ENCODE results near the gene CUL2. TPM values are rescaled to one million over a fixed set of nuclear protein-coding genes. Genes with fewer than 3 reads are reported as not detected.
"Not testable (repeated sequence)": the region's sequence is repeated elsewhere in the genome, so short reads cannot be mapped to it uniquely, and the experiment has no call there.

Gene CUL2
- total RNA-seq, 1 donor from 2014 or later, result 43.0 TPM

DNA sequence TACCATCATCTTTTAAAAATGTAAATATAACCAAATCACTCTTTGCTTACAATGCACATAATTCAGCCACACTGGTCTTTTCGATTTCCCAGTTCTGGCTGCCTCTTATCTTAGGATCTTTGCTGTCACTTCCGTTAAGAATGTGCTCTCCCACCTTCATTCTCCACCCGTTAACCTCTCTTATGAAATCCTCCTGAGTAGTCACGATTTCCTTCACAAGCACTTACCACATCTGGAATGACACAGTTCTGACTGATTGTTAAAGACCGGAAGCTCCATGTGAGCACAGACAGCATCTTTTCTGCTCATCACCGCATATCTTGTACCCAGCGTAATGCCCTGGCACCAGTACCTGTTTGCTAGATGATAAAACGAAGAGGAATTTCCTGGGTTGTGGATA lies 84.3 kb downstream of the CUL2 start:
- Mint-ChIP-seq H3K4me1 (ENCODE audit: low read depth) (no peaks in the 10 kb centered on the region), H3K4me3 (ENCODE audit: low read depth) (no peak overlapping the region), H3K36me3 (ENCODE audit: low read depth) (peaks cover 13% of the 10 kb centered on the region), H3K27me3 (ENCODE audit: low read depth) (no peaks in the 10 kb centered on the region), H3K9me3 (no peaks in the 10 kb centered on the region), H3K27ac (no peak overlapping the region)
- intact Hi-C loops (cut with micrococcal nuclease), result no loop called here
- no peak for DNase-seq (ENCODE audit: low spot score)

DNA sequence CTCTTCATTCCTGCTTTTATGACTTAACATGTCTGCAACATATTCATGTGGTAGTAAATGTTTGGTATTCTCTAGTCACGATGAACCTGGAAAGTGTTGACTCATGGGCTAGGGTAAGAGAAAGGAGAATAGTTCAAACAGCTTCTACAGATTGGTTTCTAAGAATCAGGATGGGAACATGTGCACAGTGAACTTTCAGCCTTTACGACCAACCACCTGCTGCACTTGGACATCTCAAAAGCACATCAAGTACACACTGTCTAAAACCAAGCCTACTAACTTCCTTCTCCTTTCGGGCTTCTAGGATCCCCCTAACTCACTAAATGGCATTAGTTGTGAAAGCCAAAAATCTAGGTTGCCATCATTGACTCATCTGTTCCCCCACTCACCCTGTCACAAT lies 85.5 kb downstream of the CUL2 start:
- Mint-ChIP-seq H3K9me3 (no peaks in the 10 kb centered on the region), H3K4me1 (ENCODE audit: low read depth) (no peaks in the 10 kb centered on the region), H3K27me3 (ENCODE audit: low read depth) (no peaks in the 10 kb centered on the region), H3K27ac (no peak overlapping the region), H3K36me3 (ENCODE audit: low read depth) (peaks cover 4% of the 10 kb centered on the region), H3K4me3 (ENCODE audit: low read depth) (no peak overlapping the region)
- DNase-seq (ENCODE audit: low spot score), result no peak
- intact Hi-C loops (cut with micrococcal nuclease), result no loop called here

- Mint-ChIP-seq H3K27ac (no peak overlapping the region), H3K4me1 (ENCODE audit: low read depth) (no peaks in the 10 kb centered on the region), H3K9me3 (no peaks in the 10 kb centered on the region), H3K4me3 (ENCODE audit: low read depth) (no peak overlapping the region), H3K36me3 (ENCODE audit: low read depth) (peaks cover 4% of the 10 kb centered on the region), H3K27me3 (ENCODE audit: low read depth) (no peaks in the 10 kb centered on the region)
- no peak for DNase-seq (ENCODE audit: low spot score)
- intact Hi-C loops (cut with micrococcal nuclease), result no loop called here
Measured at GRCh38 chr10:35003906-35004305, 86.2 kb downstream of the CUL2 start.

- Mint-ChIP-seq H3K27me3 (ENCODE audit: low read depth) (no peaks in the 10 kb centered on the region), H3K27ac (no peak overlapping the region), H3K4me1 (ENCODE audit: low read depth) (no peaks in the 10 kb centered on the region), H3K36me3 (ENCODE audit: low read depth) (no peaks in the 10 kb centered on the region), H3K4me3 (ENCODE audit: low read depth) (no peak overlapping the region), H3K9me3 (no peaks in the 10 kb centered on the region)
- intact Hi-C loops (cut with micrococcal nuclease), result no loop called here
- no peak for DNase-seq (ENCODE audit: low spot score)
Measured at GRCh38 chr10:35000936-35001335, 89.2 kb downstream of the CUL2 start.

DNA sequence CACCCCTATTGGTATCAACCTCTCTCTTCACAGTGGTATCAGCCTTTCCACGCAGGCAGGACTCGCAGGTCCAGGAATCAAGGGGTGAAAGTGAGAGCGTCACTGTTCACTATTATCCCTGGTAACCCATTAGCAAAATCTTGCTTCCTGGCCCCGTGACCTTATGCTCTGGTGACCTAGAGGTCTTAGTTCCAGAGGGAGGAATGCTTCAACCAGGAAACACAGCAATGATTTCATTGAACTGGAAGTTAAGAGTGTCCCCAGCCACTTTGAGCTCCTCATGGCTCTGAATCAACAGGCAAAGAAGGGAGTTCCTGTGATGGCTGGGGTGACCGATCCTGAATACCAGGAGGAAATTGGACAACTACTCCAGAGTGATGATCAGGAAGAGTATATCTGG lies 90.6 kb downstream of the CUL2 start:
- DNase-seq (ENCODE audit: low spot score), result no peak
- peaks cover 6% of the 10 kb centered on the region for H3K4me1 Mint-ChIP-seq (ENCODE audit: low read depth)
- H3K36me3 Mint-ChIP-seq (ENCODE audit: low read depth), result no peaks in the 10 kb centered on the region
- H3K9me3 Mint-ChIP-seq, result no peaks in the 10 kb centered on the region
- intact Hi-C loops (cut with micrococcal nuclease), result loop anchor here (10.0 kb wide), 1 partner anchor 335 kb away; the partner anchor contains the start of gene CCNY
- no peaks in the 10 kb centered on the region for H3K27me3 Mint-ChIP-seq (ENCODE audit: low read depth)
- H3K4me3 Mint-ChIP-seq (ENCODE audit: low read depth), result no peak overlapping the region
- H3K27ac Mint-ChIP-seq, result no peak overlapping the region

DNA sequence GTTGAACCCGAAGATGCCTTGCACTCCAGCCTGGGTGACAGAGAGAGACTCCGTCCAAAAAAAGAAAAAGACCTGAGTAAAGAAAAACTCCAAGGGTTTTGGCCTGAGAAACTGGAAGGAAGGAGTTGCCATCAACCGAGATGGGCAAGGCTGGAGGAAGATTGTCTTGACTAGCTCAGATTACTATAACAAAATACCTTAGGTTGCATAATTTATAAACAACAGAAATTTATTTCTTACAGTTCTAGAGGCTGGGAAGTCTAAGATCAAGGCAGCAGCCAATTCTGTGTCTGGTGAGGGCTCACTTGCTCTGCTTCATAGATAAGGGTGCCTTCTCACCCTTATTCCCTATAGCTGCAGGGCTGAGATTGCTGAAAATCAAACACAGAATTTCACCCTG lies 91.2 kb downstream of the CUL2 start:
- Mint-ChIP-seq H3K27ac (no peak overlapping the region), H3K4me1 (ENCODE audit: low read depth) (peaks cover 12% of the 10 kb centered on the region), H3K36me3 (ENCODE audit: low read depth) (no peaks in the 10 kb centered on the region), H3K9me3 (no peaks in the 10 kb centered on the region), H3K4me3 (ENCODE audit: low read depth) (no peak overlapping the region), H3K27me3 (ENCODE audit: low read depth) (no peaks in the 10 kb centered on the region)
- intact Hi-C loops (cut with micrococcal nuclease), result loop anchor here (10.0 kb wide), 1 partner anchor 336 kb away; the partner anchor contains the start of gene CCNY
- DNase-seq (ENCODE audit: low spot score), result no peak

GRCh38 chr10:34996843-34997242 lies 93.3 kb downstream of the CUL2 start:
- H3K9me3 Mint-ChIP-seq, result no peaks in the 10 kb centered on the region
- H3K36me3 Mint-ChIP-seq (ENCODE audit: low read depth), result no peaks in the 10 kb centered on the region
- intact Hi-C loops (cut with micrococcal nuclease), result loop anchor here (10.0 kb wide), 1 partner anchor 338 kb away; the partner anchor contains the start of gene CCNY
- DNase-seq (ENCODE audit: low spot score), result no peak
- H3K27ac Mint-ChIP-seq, result no peak overlapping the region
- H3K4me3 Mint-ChIP-seq (ENCODE audit: low read depth), result no peak overlapping the region
- no peaks in the 10 kb centered on the region for H3K27me3 Mint-ChIP-seq (ENCODE audit: low read depth)
- peaks cover 12% of the 10 kb centered on the region for H3K4me1 Mint-ChIP-seq (ENCODE audit: low read depth)

DNA sequence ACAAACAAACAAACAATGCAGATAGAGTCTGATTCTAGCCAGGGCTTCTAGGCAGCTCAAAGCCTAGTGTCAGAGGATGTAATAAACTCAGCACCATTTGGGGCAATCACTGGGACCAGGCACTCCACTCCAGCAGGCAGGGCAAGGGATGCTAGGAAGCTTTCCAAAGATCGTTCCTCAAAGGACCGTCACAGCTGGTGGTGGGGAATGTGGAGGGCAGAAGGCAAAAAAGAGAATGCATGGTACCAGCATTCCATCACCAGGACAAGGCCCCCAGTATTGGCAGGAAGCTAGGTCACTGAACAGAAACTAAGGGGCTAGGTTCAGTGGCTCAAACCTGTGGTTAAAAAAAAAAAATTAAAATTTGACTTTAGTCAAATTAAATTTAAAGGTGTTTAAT lies 94.2 kb downstream of the CUL2 start:
- intact Hi-C loops (cut with micrococcal nuclease), result loop anchor here (2.0 to 10.0 kb wide), 2 partner anchors 223 to 339 kb away; partner anchors contain the start of gene CCNY
- Mint-ChIP-seq H3K27ac (no peak overlapping the region), H3K27me3 (ENCODE audit: low read depth) (no peaks in the 10 kb centered on the region), H3K9me3 (no peaks in the 10 kb centered on the region), H3K4me3 (ENCODE audit: low read depth) (no peak overlapping the region), H3K4me1 (ENCODE audit: low read depth) (peaks cover 12% of the 10 kb centered on the region), H3K36me3 (ENCODE audit: low read depth) (no peaks in the 10 kb centered on the region)
- DNase-seq (ENCODE audit: low spot score), result no peak

- no peak overlapping the region for H3K4me3 Mint-ChIP-seq (ENCODE audit: low read depth)
- H3K27ac Mint-ChIP-seq, result peak overlapping the region; percentile 28
- H3K4me1 Mint-ChIP-seq (ENCODE audit: low read depth), result peaks cover 12% of the 10 kb centered on the region
- H3K9me3 Mint-ChIP-seq, result no peaks in the 10 kb centered on the region
- no peaks in the 10 kb centered on the region for H3K27me3 Mint-ChIP-seq (ENCODE audit: low read depth)
- peak; percentile 58 for DNase-seq (ENCODE audit: low spot score)
- no peaks in the 10 kb centered on the region for H3K36me3 Mint-ChIP-seq (ENCODE audit: low read depth)
- intact Hi-C loops (cut with micrococcal nuclease), result loop anchor here (2.0 to 10.0 kb wide), 3 partner anchors 98 to 340 kb away; partner anchors contain the start of genes CCNY and CUL2
Measured at GRCh38 chr10:34994565-34995142, 95.5 kb downstream of the CUL2 start.

DNA sequence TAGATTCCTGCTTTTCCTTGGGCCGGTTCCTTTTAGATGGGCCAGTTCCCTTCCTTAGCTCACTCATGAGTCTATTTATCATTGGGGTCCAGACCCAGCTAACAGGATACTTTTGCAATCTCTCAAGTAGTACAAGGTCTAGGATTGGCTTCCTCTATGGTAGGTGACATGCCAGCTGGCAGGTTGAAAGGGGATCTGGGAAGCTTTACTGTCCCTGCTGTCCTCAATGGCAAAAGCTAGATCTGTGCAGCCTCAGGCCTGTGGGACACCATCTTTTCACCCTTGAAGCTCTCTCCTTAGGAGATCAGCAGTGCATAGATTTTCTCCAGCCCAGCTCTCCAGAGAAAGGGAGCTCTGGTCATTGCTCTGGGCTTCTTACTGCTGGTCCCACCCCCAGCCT lies 96.4 kb downstream of the CUL2 start:
- H3K27me3 Mint-ChIP-seq (ENCODE audit: low read depth), result no peaks in the 10 kb centered on the region
- no peak for DNase-seq (ENCODE audit: low spot score)
- H3K36me3 Mint-ChIP-seq (ENCODE audit: low read depth), result no peaks in the 10 kb centered on the region
- H3K4me3 Mint-ChIP-seq (ENCODE audit: low read depth), result no peak overlapping the region
- H3K9me3 Mint-ChIP-seq, result no peaks in the 10 kb centered on the region
- H3K4me1 Mint-ChIP-seq (ENCODE audit: low read depth), result peaks cover 12% of the 10 kb centered on the region
- H3K27ac Mint-ChIP-seq, result peak overlapping the region; percentile 38
- intact Hi-C loops (cut with micrococcal nuclease), result loop anchor here (2.0 to 10.0 kb wide), 3 partner anchors 99 to 341 kb away; partner anchors contain the start of genes CCNY and CUL2

DNA sequence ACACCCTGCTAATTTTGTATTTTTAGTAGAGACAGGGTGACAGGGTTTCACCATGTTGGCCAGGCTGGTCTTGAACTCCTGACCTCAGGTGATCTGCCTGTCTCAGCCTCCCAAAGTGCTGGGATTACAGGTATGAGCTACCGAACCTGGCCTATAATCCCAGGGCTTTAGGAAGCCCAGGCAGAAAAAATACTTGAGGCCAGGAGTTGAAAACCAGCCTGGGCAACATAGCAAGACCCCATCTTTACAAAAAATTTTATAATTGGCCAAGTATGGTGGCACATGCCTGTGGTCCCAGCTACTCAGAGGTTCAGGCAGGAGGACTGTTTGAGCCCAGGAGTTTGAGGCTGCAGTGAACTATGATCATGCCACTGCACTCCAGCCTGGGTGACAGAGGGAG lies 99.0 kb downstream of the CUL2 start:
- H3K9me3 Mint-ChIP-seq; H3K27me3 Mint-ChIP-seq (ENCODE audit: low read depth); H3K4me3 Mint-ChIP-seq (ENCODE audit: low read depth); DNase-seq (ENCODE audit: low spot score); H3K36me3 Mint-ChIP-seq (ENCODE audit: low read depth); H3K27ac Mint-ChIP-seq: not testable (repeated sequence)
- H3K4me1 Mint-ChIP-seq (ENCODE audit: low read depth), result peaks cover 12% of the 10 kb centered on the region
- intact Hi-C loops (cut with micrococcal nuclease), result loop anchor here (5.0 to 10.0 kb wide), 2 partner anchors 101 to 344 kb away; partner anchors contain the start of genes CCNY and CUL2

DNA sequence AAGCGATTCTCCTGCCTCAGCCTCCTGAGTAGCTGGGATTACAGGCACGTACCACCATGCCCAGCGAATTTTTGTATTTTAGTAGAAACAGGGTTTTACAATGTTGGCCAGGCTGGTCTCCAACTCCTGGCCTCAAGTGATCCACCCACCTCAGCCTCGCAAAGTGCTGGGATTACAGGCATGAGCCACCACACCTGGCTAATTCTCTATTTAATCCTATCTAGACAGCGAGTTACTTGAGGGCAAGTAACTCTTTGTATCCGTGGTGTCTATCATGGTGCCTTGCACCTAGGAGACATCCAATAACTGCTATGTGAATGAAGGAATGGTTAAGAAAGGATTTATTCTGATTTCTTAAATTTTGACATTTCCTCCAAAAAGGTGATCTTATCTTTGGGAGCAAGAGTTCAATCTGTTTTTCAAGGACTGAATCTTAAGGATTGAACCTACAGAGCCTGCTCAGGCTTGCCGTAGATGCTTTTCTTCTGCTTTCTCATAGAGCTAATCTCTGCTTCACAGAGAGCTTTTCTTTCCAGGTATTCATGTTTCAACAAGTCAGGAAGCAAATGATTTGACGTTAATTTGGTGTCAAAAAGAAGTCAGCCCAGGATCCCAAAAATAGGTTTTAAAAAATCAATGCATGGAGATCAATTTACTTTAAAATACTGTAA lies 101.6 kb downstream of the CUL2 start:
- no peaks in the 10 kb centered on the region for H3K36me3 Mint-ChIP-seq (ENCODE audit: low read depth)
- intact Hi-C loops (cut with micrococcal nuclease), result no loop called here

DNA sequence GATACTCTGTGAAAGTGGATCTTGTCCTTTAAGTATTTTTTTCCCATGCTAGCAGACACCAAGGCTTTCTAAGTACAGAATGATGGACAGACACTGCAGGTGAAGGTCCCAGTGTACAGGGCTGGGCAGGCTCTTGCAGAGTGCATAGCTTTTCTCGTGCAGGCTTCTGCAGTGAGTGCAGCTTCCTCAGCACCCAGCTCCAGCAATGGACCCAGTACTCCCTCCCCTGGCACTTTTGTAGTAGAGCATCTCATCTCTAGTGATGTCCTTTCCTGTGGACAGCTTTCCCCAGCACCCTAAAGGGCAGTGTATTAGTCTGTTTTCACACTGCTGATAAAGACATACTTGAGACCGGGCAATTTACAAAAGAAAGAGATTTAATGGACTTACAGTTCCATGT lies 104.3 kb downstream of the CUL2 start:
- H3K9me3 Mint-ChIP-seq, result peaks cover 7% of the 10 kb centered on the region
- no peak overlapping the region for H3K27ac Mint-ChIP-seq
- no peak for DNase-seq (ENCODE audit: low spot score)
- no peaks in the 10 kb centered on the region for H3K27me3 Mint-ChIP-seq (ENCODE audit: low read depth)
- no peaks in the 10 kb centered on the region for H3K4me1 Mint-ChIP-seq (ENCODE audit: low read depth)
- H3K4me3 Mint-ChIP-seq (ENCODE audit: low read depth), result no peak overlapping the region
- H3K36me3 Mint-ChIP-seq (ENCODE audit: low read depth), result no peaks in the 10 kb centered on the region
- intact Hi-C loops (cut with micrococcal nuclease), result no loop called here

More for the DNA sequence above, 101.6 kb downstream of the CUL2 start:
- no peak overlapping the region for H3K4me3 Mint-ChIP-seq (ENCODE audit: low read depth)
- H3K27ac Mint-ChIP-seq, result no peak overlapping the region
- H3K4me1 Mint-ChIP-seq (ENCODE audit: low read depth), result no peaks in the 10 kb centered on the region
- peaks cover 7% of the 10 kb centered on the region for H3K9me3 Mint-ChIP-seq
- no peaks in the 10 kb centered on the region for H3K27me3 Mint-ChIP-seq (ENCODE audit: low read depth)
- DNase-seq (ENCODE audit: low spot score), result no peak

Measured in activated T-helper 2 cell treated with anti-CD3 and anti-CD28 coated beads, Interferon-gamma antibody, Interleukin-2, Interleukin-4, amounts not matched to agents 10 μg/mL and 5 μg/mL and 100 μg/mL, durations not matched to agents 14 hours and 24 hours and 36 hours (primary cell).